ENCODE measurements around the gene TMSB4X.
"Not testable (repeated sequence)": the region's sequence is repeated elsewhere in the genome, so short reads cannot be mapped to it uniquely, and the experiment has no call there.

The TMSB4X gene

DNA sequence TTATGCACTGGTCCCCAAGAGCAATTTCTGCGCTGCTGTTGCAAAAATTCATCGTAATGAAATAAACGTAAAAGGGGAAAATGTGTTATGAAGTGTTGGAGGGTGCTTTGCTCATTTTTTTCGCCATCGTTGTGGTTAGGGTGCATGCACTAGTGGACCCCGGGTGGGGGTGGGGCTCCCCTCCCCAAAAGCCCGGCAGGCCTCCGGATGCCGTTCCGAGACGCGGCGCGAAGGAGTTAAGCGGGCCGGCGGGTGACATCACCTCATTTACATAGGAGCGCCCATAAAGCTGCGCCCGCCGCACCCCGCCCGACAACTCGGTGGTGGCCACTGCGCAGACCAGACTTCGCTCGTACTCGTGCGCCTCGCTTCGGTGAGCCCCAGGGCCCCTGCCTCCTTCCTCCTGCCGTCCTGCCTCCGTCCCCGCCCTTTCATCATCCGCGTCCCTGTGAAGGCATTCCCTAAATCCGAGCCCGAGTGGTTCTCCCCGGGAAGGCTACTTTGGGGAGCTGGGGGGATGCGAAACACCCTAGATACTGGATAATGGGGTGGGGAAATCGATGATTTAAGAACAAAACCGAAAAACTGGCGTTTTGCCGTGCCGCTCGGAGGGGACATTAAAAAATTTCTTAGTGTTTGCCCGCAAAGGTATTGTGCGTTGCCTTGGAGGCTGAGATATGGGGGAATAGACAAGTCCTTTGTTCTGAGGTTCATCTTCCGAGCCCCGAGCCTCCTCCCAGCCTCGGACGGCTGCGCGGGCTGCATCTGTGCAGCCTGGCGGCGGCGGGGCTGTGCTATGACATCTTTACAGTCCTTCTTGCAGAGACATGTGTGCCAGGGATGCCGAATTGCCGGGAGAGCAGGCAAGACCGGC, at the start of gene TMSB4X:
TMSB4X (plus strand) TSS at position 315 of the 874 bp plus-strand sequence.
- peak; percentile 84 for DNase-seq

- DNase-seq = no peak
Observed at GRCh38 chrX:12929701-12930100, 45.2 kb upstream of the TMSB4X start.

DNA sequence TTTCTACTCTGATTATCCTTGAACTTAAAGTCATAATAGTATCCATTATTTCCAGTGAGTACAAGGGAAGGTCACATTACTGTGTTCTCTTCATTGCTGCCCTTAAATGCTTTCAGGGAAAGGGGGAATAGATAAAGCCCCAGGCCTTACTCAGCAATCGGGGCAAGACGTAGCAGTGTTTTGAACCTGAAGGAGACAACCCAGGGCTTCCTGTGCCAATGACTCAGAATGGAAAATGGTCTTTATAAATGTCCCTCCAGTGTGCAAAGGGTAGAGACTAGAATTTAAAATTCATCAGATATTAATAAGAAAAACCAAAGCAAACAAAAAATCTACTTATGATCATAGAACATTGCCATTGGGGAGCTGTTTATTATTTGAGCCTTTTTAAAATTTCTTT, 44.8 kb upstream of the TMSB4X start:
- no peak for DNase-seq

DNA sequence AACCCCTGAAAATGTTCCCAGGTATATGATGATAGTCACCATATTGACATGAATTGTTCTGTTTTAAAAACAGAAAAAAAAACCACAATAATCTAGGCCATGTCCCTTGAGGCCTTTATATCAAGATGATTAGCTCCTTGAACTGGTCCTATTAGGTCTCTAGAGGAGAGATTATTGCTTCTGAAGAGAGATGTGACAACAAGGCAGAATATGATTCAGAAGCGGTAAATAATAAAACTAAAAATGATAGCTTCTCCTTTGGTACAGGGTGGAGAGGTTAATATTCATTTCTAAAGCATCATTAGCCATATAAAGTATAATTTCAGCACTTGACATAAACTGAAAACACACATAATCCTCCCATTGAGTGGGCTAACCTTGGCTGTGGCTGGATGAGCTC, 42.7 kb upstream of the TMSB4X start:
- no peak for DNase-seq

DNA sequence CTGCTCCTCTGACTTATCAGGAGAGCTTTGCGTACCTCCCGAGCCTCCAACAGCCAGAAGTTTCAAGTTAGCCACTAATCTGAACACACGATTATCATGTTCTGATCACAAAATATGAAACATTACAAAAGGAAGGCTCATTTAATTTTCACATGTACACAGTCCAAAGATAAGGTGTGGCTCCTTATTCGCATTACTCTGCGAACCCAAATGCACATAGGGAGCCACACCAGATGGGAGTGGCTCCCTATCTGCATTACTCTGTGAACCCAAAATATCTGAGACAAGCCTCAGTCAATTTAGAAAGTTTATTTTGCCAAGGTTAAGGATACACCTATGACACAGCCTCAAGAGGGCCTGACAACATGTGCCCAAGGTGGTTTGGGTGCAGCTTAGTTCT, 40.1 kb upstream of the TMSB4X start:
- DNase-seq = no peak

- no peak for DNase-seq
Observed at GRCh38 chrX:12936947-12937346, 38.0 kb upstream of the TMSB4X start.

- not testable (repeated sequence) for DNase-seq
Observed at GRCh38 chrX:12940471-12940870, 34.4 kb upstream of the TMSB4X start.

- not testable (repeated sequence) for DNase-seq
Observed at GRCh38 chrX:12943592-12943991, 31.3 kb upstream of the TMSB4X start.

DNA sequence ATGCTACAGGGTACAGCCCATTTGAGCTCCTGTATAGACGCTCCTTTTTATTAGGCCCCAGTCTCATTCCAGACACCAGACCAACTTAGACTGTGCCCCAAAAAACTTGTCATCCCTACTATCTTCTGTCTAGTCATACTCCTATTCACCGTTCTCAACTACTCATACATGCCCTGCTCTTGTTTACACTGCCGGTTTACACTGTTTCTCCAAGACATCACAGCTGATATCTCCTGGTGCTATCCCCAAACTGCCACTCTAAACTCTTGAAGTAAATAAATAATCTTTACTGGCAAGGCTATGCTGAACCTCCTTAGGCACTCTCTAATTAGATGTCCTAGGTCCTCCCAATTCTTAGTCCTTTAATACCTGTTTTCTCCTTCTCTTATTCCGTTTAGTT, 30.5 kb upstream of the TMSB4X start:
- not testable (repeated sequence) for DNase-seq

- DNase-seq = no peak
Observed at GRCh38 chrX:12945494-12945893, 29.4 kb upstream of the TMSB4X start.

DNA sequence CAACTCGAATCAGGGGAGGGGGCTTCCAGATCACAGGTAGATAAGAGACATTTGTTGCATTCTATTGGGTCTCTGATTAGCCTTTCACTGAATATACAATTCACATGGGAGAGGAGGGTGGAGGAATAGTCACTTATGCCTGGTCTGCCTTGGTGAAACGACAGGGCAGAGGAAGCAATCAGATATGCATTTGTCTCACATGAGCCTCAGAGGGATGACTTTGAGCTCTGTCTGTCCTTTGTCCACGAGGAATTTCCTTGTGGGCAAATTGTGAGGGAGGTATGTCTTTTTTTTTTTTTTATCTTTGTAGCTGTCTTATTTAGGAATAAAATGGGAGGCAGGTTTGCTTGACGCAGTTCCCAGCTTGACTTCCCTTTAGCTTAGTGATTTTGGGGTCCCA, 28.5 kb upstream of the TMSB4X start:
- no peak for DNase-seq

- DNase-seq = peak; percentile 79
Observed at GRCh38 chrX:12946838-12947544, 27.9 kb upstream of the TMSB4X start.

GRCh38 chrX:12947545-12948235, 27.2 kb upstream of the TMSB4X start:
- no peak for DNase-seq

GRCh38 chrX:12948495-12948894, 26.4 kb upstream of the TMSB4X start:
- DNase-seq = no peak

GRCh38 chrX:12949205-12949926, 25.5 kb upstream of the TMSB4X start:
- DNase-seq = no peak

DNA sequence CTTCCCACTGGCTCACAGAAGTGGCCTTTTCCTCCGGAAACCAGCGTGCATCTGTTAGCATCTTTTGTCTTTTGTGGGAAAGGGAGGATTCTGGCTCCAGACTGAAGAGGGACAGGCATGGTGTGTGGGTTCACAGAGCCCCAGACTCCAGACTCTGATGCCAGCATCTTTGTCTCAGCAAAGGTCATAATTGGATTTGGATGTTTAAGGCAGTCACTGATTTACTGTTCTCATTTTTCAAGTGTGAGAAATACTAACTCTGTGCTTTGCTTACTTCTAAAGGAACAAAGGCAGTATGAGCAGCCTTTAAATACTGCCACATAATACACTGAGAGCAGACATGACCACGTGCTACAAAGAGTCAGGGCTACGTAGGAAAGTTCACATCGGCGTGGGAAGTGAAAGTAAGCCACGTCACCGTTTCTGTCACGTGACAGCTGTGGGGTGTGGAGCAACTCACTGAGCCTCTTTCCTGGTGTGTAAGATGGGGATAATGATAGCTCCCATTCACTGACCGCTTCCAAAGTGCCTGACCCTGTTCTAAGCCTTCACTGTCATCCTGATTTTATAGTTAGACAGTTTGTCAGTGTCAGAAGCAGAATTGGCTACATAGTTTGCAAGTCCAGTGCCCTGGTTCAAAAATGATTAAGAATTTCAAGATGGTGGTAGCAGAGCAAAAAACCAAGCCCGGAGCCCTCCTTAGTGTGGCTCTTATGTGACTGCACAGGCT, 24.8 kb upstream of the TMSB4X start:
- peak; percentile 80 for DNase-seq

DNA sequence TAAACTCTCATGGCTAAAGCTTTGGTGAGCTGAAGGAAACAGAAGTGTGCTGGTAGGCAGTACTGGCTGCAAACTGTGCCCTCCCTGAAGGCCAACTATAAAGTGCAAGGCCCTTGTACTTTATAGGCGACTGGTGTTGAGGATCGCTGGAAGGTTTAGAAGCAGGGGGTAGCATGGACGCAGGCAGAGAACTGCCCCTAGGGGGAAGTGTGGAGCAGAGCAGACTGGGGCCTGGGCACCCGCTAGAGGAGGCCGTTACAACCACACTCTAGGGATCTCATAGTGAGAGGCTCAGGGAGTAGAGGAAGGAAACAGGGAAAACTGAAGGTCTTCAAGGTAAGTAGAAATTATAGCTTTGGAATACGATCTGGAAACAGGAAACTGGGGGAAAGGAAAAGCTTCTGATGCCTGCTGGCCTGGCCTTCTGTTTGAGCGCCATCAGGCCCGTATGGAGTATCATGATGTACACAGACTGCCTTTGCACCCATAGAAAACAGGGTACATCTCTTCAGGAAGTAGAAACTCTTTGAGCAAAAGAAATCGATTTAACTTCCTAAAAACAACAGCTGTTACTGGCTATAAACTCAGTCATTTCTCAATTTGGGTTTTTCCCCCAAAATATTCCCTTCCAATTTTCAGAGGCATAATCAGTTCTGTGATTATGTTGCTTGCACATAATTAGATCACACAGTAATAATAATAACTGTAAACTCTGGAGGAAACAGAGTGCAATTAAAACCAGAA, 23.9 kb upstream of the TMSB4X start:
- peak; percentile 70 for DNase-seq

GRCh38 chrX:12951595-12951975, 23.3 kb upstream of the TMSB4X start:
- DNase-seq = no peak

- DNase-seq = no peak
Observed at GRCh38 chrX:12953420-12953819, 21.5 kb upstream of the TMSB4X start.

GRCh38 chrX:12954376-12954775, 20.5 kb upstream of the TMSB4X start:
- DNase-seq = no peak

DNA sequence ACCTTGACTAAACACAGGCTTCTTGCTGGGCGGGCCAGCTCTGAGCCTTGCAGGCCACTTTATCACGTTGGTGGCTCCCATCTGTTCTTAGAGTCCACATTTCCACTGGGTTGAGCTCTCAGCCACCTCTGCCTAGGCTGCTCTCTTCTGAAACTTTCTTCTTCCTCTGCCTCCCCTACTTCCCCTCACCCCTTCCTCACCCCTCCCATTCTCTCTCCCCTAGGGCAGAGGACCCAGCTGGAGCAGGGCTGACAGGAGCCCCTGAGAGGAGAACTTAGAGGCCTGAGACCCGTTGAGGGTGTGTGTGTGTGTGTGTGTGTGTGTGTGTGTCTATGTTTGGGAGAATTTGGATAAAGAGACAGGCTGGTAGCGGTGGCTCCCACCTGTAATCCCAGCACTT, 19.9 kb upstream of the TMSB4X start:
- DNase-seq = no peak

Measured in activated gamma-delta T cell treated with Interleukin-2 at 50 U/mL for 16 hours (primary cell).